HEK293 (cell line): ENCODE measurements around the gene SEMA4D.

ENCODE experiments used
- CTCF ChIA-PET: fragments of 350-600 bp; formaldehyde crosslinking; extraction: SDS; loops from one replicate; lab custom pipeline; 2021; ENCODE audit warnings: antibody characterized with exemption; lab: Yijun Ruan, JAX
- POLR2A ChIA-PET: fragments of 300-600 bp; formaldehyde crosslinking; extraction: SDS; loops from one replicate; lab custom pipeline; 2020; ENCODE audit warnings: antibody characterized with exemption, inconsistent platforms; lab: Yijun Ruan, JAX
- H3K27ac ChIP-seq: fragments of 200-500 bp; sonication (Bioruptor generic); 2 replicates; pipeline ENCODE4 v1.5.1; 2014; ENCODE audit warnings: low read depth, low read length, control low read depth, inconsistent platforms; ENCODE audit errors: extremely low read depth
- H3K36me3 ChIP-seq, 2 experiments: fragments of 200-500 bp in 1 of 2; sonication (Bioruptor generic) in 1 of 2; 1 replicate in 1 of 2; 2 replicates in 1 of 2; pipeline ENCODE4 v1.5.1; 2014 to 2017; ENCODE audit warnings: inconsistent platforms in 2 of 2, low read length in 2 of 2; ENCODE audit not compliant: control insufficient read depth in 2 of 2, insufficient read depth in 1 of 2
- H3K4me1 ChIP-seq: fragments of 200-500 bp; sonication (Bioruptor generic); 2 replicates; pipeline ENCODE4 v1.5.1; 2014; ENCODE audit warnings: mild to moderate bottlenecking, low read length, inconsistent platforms; ENCODE audit not compliant: control insufficient read depth, insufficient read depth
- H3K4me3 ChIP-seq: 2 replicates; pipeline ENCODE4 v1.5.1; 2011; ENCODE audit warnings: low read depth, mild to moderate bottlenecking, control low read depth, low read length, moderate library complexity
- H3K9me3 ChIP-seq: fragments of 200-500 bp; sonication (Bioruptor generic); 2 replicates; pipeline ENCODE4 v1.5.1; 2014; ENCODE audit warnings: low read depth, low read length, inconsistent platforms; ENCODE audit not compliant: control insufficient read depth, insufficient read depth
- HOXD13 ChIP-seq: sonication (generic); formaldehyde crosslinking; IDR thresholded peaks from 2 replicates; pipeline ENCODE4 v1.8.0; 2022; ENCODE audit warnings: missing genetic modification reagents, borderline replicate concordance
- KLF16 ChIP-seq: fragments of 450-650 bp; formaldehyde crosslinking; IDR thresholded peaks from 2 replicates; pipeline ENCODE4 v1.5.1; 2017; ENCODE audit warnings: missing biosample characterization, missing genetic modification characterization
- KLF9 ChIP-seq: fragments of 450-650 bp; formaldehyde crosslinking; IDR thresholded peaks from 2 replicates; pipeline ENCODE4 v1.5.1; 2016; ENCODE audit warnings: missing biosample characterization, missing genetic modification characterization, low read depth
- ZIC2 ChIP-seq: fragments of 450-650 bp; formaldehyde crosslinking; IDR thresholded peaks from 2 replicates; pipeline ENCODE4 v1.5.1; 2016; ENCODE audit warnings: missing biosample characterization, missing genetic modification characterization
- ZNF433 ChIP-seq: fragments of 450-650 bp; formaldehyde crosslinking; IDR thresholded peaks from 2 replicates; pipeline ENCODE4 v1.5.1; 2016; ENCODE audit warnings: missing biosample characterization, missing genetic modification characterization, low read depth
- ZNF555 ChIP-seq: fragments of 450-650 bp; formaldehyde crosslinking; conservative IDR thresholded peaks from 2 replicates; pipeline ENCODE4 v1.5.1; 2017; ENCODE audit warnings: missing biosample characterization, mild to moderate bottlenecking, missing genetic modification characterization, inconsistent platforms
- ZNF701 ChIP-seq: fragments of 450-650 bp; formaldehyde crosslinking; IDR thresholded peaks from 2 replicates; pipeline ENCODE4 v1.5.1; 2016; ENCODE audit warnings: missing biosample characterization, missing genetic modification characterization
- TF ChIP-seq, protein P1 (sequence below): fragments of 450-650 bp; formaldehyde crosslinking; IDR thresholded peaks from 2 replicates; pipeline ENCODE4 v1.5.1; 2017; ENCODE audit warnings: missing biosample characterization, missing genetic modification characterization
- TF ChIP-seq, protein P2 (sequence below): fragments of 450-650 bp; formaldehyde crosslinking; optimal IDR thresholded peaks from 2 replicates; pipeline ENCODE3; 2016; ENCODE audit warnings: missing biosample characterization, mild to moderate bottlenecking, missing genetic modification characterization
- TF ChIP-seq, protein P3 (sequence below): fragments of 450-650 bp; formaldehyde crosslinking; IDR thresholded peaks from 2 replicates; pipeline ENCODE4 v1.5.1; 2016; ENCODE audit warnings: missing biosample characterization, missing genetic modification characterization, low read depth
- TF ChIP-seq, protein P4 (sequence below): fragments of 450-650 bp; formaldehyde crosslinking; IDR thresholded peaks from 2 replicates; pipeline ENCODE4 v1.5.1; 2016; ENCODE audit warnings: missing biosample characterization, missing genetic modification characterization
- TF ChIP-seq, protein P5 (sequence below): fragments of 450-650 bp; formaldehyde crosslinking; IDR thresholded peaks from 2 replicates; pipeline ENCODE4 v1.5.1; 2016; ENCODE audit warnings: missing biosample characterization, missing genetic modification characterization
- TF ChIP-seq, protein P6 (sequence below): fragments of 450-650 bp; formaldehyde crosslinking; IDR thresholded peaks from 2 replicates; pipeline ENCODE4 v1.5.1; 2016; ENCODE audit warnings: missing biosample characterization, missing genetic modification characterization
- TF ChIP-seq, protein P7 (sequence below): fragments of 450-650 bp; formaldehyde crosslinking; IDR thresholded peaks from 2 replicates; pipeline ENCODE4; 2016; ENCODE audit warnings: missing biosample characterization, missing genetic modification characterization

The SEMA4D gene

DNA sequence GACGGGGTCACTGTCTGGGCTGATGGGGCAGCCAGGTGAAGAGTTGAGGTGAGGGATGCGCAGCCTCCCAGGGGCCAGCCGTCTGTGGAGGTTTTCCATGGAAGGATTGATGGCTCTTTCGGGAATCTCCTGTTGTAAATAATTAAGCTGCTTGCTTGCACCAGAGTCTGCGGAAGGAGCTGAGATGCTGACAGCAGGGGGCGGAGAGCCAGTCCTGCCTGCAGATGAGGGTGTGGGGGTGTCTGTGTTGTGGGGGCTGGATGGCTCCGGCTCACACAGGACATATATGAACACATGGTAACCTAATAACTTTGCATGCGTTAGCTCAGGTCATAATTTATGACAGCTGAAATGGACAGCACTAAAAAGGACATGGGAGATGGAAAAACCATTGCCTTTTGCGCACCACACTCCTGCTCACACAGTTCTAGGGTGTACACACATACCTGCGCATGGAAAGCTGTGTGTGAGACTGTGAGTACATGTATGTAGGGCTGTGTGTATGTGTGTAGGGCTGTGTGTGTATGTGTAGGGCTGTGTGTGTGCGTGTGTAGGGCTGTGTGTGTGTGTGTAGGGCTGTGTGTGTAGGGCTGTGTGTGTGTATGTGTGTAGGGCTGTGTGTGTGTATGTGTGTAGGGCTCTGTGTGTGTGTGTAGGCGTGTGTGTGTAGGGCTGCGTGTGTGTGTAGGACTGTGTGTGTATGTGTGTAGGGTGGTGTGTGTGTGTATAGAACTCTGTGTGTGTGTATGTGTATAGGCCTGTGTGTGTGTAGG lies 36.8 kb upstream of the SEMA4D start:
- H3K36me3 ChIP-seq: no peaks in the 10 kb centered on the region
- H3K9me3 ChIP-seq: no peaks in the 10 kb centered on the region
- no peaks in the 10 kb centered on the region for H3K4me1 ChIP-seq
- no peak overlapping the region for H3K27ac ChIP-seq
- TF ChIP-seq KLF16 (tag by site-specific recombination): no peak
- TF ChIP-seq, protein P1, sequence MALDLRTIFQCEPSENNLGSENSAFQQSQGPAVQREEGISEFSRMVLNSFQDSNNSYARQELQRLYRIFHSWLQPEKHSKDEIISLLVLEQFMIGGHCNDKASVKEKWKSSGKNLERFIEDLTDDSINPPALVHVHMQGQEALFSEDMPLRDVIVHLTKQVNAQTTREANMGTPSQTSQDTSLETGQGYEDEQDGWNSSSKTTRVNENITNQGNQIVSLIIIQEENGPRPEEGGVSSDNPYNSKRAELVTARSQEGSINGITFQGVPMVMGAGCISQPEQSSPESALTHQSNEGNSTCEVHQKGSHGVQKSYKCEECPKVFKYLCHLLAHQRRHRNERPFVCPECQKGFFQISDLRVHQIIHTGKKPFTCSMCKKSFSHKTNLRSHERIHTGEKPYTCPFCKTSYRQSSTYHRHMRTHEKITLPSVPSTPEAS (tag by site-specific recombination): peak; percentile 44; the same call in 1 of the 2 replicates
- CTCF ChIA-PET: interaction anchor here (2.0 kb wide), 1 partner anchor 14 kb away, joined by 11 read pairs; no protein-coding TSS in a partner anchor
- H3K4me3 ChIP-seq: no peak overlapping the region
- POLR2A ChIA-PET: no interaction called here

GRCh38 chr9:89533411-89534095 lies 35.6 kb upstream of the SEMA4D start:
- no peaks in the 10 kb centered on the region for H3K9me3 ChIP-seq
- H3K36me3 ChIP-seq: no peaks in the 10 kb centered on the region
- H3K27ac ChIP-seq: no peak overlapping the region
- TF ChIP-seq ZNF701: no peak
- TF ChIP-seq, protein P2, sequence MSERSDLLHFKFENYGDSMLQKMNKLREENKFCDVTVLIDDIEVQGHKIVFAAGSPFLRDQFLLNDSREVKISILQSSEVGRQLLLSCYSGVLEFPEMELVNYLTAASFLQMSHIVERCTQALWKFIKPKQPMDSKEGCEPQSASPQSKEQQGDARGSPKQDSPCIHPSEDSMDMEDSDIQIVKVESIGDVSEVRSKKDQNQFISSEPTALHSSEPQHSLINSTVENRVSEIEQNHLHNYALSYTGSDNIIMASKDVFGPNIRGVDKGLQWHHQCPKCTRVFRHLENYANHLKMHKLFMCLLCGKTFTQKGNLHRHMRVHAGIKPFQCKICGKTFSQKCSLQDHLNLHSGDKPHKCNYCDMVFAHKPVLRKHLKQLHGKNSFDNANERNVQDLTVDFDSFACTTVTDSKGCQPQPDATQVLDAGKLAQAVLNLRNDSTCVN (tag by site-specific recombination): no peak
- TF ChIP-seq, protein P3, sequence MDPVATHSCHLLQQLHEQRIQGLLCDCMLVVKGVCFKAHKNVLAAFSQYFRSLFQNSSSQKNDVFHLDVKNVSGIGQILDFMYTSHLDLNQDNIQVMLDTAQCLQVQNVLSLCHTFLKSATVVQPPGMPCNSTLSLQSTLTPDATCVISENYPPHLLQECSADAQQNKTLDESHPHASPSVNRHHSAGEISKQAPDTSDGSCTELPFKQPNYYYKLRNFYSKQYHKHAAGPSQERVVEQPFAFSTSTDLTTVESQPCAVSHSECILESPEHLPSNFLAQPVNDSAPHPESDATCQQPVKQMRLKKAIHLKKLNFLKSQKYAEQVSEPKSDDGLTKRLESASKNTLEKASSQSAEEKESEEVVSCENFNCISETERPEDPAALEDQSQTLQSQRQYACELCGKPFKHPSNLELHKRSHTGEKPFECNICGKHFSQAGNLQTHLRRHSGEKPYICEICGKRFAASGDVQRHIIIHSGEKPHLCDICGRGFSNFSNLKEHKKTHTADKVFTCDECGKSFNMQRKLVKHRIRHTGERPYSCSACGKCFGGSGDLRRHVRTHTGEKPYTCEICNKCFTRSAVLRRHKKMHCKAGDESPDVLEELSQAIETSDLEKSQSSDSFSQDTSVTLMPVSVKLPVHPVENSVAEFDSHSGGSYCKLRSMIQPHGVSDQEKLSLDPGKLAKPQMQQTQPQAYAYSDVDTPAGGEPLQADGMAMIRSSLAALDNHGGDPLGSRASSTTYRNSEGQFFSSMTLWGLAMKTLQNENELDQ (tag by site-specific recombination): no peak
- TF ChIP-seq ZIC2 (tag by site-specific recombination): peak; percentile 42
- TF ChIP-seq, protein P4, sequence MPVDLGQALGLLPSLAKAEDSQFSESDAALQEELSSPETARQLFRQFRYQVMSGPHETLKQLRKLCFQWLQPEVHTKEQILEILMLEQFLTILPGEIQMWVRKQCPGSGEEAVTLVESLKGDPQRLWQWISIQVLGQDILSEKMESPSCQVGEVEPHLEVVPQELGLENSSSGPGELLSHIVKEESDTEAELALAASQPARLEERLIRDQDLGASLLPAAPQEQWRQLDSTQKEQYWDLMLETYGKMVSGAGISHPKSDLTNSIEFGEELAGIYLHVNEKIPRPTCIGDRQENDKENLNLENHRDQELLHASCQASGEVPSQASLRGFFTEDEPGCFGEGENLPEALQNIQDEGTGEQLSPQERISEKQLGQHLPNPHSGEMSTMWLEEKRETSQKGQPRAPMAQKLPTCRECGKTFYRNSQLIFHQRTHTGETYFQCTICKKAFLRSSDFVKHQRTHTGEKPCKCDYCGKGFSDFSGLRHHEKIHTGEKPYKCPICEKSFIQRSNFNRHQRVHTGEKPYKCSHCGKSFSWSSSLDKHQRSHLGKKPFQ (tag by site-specific recombination): no peak
- TF ChIP-seq, all 188 proteins: peak for 1
- Histone ChIP-seq H3K4me1 (no peaks in the 10 kb centered on the region), H3K4me3 (no peak overlapping the region)
- ChIA-PET CTCF (interaction anchor here (0.8 to 2.0 kb wide), 2 partner anchors 15 to 208 kb away, joined by 4 to 11 read pairs; no protein-coding TSS in a partner anchor), POLR2A (no interaction called here)

- Histone ChIP-seq H3K36me3 (no peaks in the 10 kb centered on the region), H3K4me1 (no peaks in the 10 kb centered on the region), H3K9me3 (no peaks in the 10 kb centered on the region), H3K4me3 (no peak overlapping the region), H3K27ac (no peak overlapping the region)
- ChIA-PET CTCF (interaction anchor here (0.8 kb wide), 1 partner anchor 207 kb away, joined by 4 read pairs; no protein-coding TSS in a partner anchor), POLR2A (no interaction called here)
- TF ChIP-seq ZNF433 (tag by site-specific recombination) (no peak), HOXD13 (no peak), KLF9 (tag by site-specific recombination) (no peak), ZNF555 (tag by site-specific recombination) (no peak)
- TF ChIP-seq, protein P5, sequence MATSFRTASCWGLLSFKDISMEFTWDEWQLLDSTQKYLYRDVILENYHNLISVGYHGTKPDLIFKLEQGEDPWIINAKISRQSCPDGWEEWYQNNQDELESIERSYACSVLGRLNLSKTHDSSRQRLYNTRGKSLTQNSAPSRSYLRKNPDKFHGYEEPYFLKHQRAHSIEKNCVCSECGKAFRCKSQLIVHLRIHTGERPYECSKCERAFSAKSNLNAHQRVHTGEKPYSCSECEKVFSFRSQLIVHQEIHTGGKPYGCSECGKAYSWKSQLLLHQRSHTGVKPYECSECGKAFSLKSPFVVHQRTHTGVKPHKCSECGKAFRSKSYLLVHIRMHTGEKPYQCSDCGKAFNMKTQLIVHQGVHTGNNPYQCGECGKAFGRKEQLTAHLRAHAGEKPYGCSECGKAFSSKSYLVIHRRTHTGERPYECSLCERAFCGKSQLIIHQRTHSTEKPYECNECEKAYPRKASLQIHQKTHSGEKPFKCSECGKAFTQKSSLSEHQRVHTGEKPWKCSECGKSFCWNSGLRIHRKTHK (tag by site-specific recombination): no peak
- TF ChIP-seq, protein P6, sequence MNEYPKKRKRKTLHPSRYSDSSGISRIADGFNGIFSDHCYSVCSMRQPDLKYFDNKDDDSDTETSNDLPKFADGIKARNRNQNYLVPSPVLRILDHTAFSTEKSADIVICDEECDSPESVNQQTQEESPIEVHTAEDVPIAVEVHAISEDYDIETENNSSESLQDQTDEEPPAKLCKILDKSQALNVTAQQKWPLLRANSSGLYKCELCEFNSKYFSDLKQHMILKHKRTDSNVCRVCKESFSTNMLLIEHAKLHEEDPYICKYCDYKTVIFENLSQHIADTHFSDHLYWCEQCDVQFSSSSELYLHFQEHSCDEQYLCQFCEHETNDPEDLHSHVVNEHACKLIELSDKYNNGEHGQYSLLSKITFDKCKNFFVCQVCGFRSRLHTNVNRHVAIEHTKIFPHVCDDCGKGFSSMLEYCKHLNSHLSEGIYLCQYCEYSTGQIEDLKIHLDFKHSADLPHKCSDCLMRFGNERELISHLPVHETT (tag by site-specific recombination): no peak
- TF ChIP-seq, protein P7, sequence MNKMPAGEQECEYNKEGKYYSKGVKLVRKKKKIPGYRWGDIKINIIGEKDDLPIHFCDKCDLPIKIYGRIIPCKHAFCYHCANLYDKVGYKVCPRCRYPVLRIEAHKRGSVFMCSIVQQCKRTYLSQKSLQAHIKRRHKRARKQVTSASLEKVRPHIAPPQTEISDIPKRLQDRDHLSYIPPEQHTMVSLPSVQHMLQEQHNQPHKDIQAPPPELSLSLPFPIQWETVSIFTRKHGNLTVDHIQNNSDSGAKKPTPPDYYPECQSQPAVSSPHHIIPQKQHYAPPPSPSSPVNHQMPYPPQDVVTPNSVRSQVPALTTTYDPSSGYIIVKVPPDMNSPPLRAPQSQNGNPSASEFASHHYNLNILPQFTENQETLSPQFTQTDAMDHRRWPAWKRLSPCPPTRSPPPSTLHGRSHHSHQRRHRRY (tag by site-specific recombination): no peak
Measured at GRCh38 chr9:89532944-89533343, 35.0 kb upstream of the SEMA4D start.
